OCI-LY3 (cell line): ENCODE measurements around the gene RAI1.

Experiments
- H2AFZ ChIP-seq: fragments of 200-600, 300-600 bp; shearing (Covaris generic); 2 replicates; pipeline ENCODE4 v1.6.0; 2014; ENCODE audit warnings: antibody characterized with exemption, low read depth, low read length
- H3K27ac ChIP-seq: fragments of 200-600, 300-600 bp; sonication (generic); 2 replicates; pipeline ENCODE4 v1.5.1; 2014; ENCODE audit warnings: mild to moderate bottlenecking, low read length, moderate library complexity, mixed read lengths
- H3K27me3 ChIP-seq: fragments of 200-600, 300-600 bp; sonication (generic); 2 replicates; pipeline ENCODE4 v1.6.1; 2014; ENCODE audit warnings: low read depth, low read length, mixed read lengths
- H3K36me3 ChIP-seq: fragments of 200-600, 300-600 bp; sonication (generic); replicated peaks from 2 replicates; pipeline ENCODE3; 2014; ENCODE audit warnings: low read depth, low read length, mixed read lengths
- H3K4me1 ChIP-seq: fragments of 300-600, 200-600 bp; sonication (generic); 2 replicates; pipeline ENCODE4 v1.6.1; 2014; ENCODE audit warnings: low read length, mixed read lengths
- H3K4me2 ChIP-seq: fragments of 200-600, 300-600 bp; sonication (generic); 2 replicates; pipeline ENCODE4 v1.6.1; 2014; ENCODE audit warnings: low read length, mixed read lengths
- H3K4me3 ChIP-seq: fragments of 300-600, 200-600 bp; sonication (generic); 2 replicates; pipeline ENCODE4 v1.5.1; 2014; ENCODE audit warnings: antibody characterized with exemption, mild to moderate bottlenecking, low read length, moderate library complexity
- H3K79me2 ChIP-seq: fragments of 300-600, 200-600 bp; shearing (Covaris generic); 2 replicates; pipeline ENCODE4 v1.6.1; 2014; ENCODE audit warnings: mild to moderate bottlenecking, low read length, mixed read lengths
- H3K9ac ChIP-seq: fragments of 300-600, 200-600 bp; shearing (Covaris generic); 2 replicates; pipeline ENCODE4 v1.6.0; 2014; ENCODE audit warnings: mild to moderate bottlenecking, low read length, moderate library complexity
- H3K9me3 ChIP-seq: fragments of 200-600, 300-600 bp; shearing (Covaris generic); 2 replicates; pipeline ENCODE4 v1.6.1; 2014; ENCODE audit warnings: low read length, mixed read lengths; ENCODE audit not compliant: insufficient read depth
- H4K20me1 ChIP-seq: fragments of 200-600, 300-600 bp; sonication (generic); 2 replicates; pipeline ENCODE4 v1.6.1; 2016; ENCODE audit warnings: low read length, mixed read lengths; ENCODE audit not compliant: insufficient read depth
- EZH2phosphoT487 ChIP-seq: fragments of 200-600 bp; shearing (Covaris generic); IDR thresholded peaks from 2 replicates; pipeline ENCODE4 v1.6.1; 2018; ENCODE audit warnings: antibody characterized with exemption, mixed run types, low read depth
- TF ChIP-seq, protein P1 (sequence below): fragments of 200-600, 300-600 bp; sonication (generic); IDR thresholded peaks from 2 replicates; pipeline ENCODE4 v1.5.1; 2014; ENCODE audit warnings: antibody characterized with exemption, low read length, low read depth

RAI1 gene

DNA sequence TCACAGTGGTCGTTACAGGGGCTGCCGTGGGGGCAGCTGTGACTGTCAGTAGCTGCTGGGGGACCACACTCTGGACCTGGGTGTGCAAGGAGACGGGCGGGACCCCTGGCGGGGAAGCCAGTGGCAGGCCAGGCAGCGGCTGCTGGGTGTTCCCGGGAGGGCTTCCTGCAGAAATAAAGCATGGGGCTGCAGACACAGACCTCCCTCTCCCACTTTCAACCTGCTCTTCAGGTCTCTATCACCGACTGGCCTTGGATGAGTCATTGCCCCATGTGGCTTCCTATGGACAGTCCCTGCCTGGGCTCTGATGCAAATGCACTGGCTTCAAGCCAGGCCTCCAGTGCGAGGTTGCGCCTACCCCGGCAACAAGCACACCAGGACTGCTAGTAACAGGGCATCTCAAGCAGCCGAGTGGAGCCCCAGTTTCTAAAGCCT, 138.3 kb downstream of the RAI1 start:
- Histone ChIP-seq H3K79me2 (peaks cover 4% of the 10 kb centered on the region; the same call in 1 of the 2 replicates), H2AFZ (no peak overlapping the region), H3K9ac (no peak overlapping the region), H3K4me3 (no peak overlapping the region), H3K36me3 (peaks cover 9% of the 10 kb centered on the region), H3K4me2 (peak overlapping the region; percentile 59), H3K4me1 (peaks cover 32% of the 10 kb centered on the region), H3K27me3 (no peaks in the 10 kb centered on the region), H3K27ac (no peak overlapping the region), H4K20me1 (peaks cover 26% of the 10 kb centered on the region), H3K9me3 (no peaks in the 10 kb centered on the region)
- TF ChIP-seq, protein P1, sequence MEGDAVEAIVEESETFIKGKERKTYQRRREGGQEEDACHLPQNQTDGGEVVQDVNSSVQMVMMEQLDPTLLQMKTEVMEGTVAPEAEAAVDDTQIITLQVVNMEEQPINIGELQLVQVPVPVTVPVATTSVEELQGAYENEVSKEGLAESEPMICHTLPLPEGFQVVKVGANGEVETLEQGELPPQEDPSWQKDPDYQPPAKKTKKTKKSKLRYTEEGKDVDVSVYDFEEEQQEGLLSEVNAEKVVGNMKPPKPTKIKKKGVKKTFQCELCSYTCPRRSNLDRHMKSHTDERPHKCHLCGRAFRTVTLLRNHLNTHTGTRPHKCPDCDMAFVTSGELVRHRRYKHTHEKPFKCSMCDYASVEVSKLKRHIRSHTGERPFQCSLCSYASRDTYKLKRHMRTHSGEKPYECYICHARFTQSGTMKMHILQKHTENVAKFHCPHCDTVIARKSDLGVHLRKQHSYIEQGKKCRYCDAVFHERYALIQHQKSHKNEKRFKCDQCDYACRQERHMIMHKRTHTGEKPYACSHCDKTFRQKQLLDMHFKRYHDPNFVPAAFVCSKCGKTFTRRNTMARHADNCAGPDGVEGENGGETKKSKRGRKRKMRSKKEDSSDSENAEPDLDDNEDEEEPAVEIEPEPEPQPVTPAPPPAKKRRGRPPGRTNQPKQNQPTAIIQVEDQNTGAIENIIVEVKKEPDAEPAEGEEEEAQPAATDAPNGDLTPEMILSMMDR = no peak
- no peak for TF ChIP-seq EZH2phosphoT487

GRCh38 chr17:17820046-17820445, 138.8 kb downstream of the RAI1 start:
- Histone ChIP-seq H4K20me1 (peaks cover 26% of the 10 kb centered on the region), H3K4me2 (peak overlapping the region; percentile 56), H3K27me3 (no peaks in the 10 kb centered on the region), H3K4me1 (peaks cover 36% of the 10 kb centered on the region), H3K79me2 (peaks cover 4% of the 10 kb centered on the region; the same call in 1 of the 2 replicates), H2AFZ (no peak overlapping the region), H3K4me3 (no peak overlapping the region), H3K36me3 (peaks cover 9% of the 10 kb centered on the region), H3K27ac (no peak overlapping the region), H3K9me3 (no peaks in the 10 kb centered on the region), H3K9ac (no peak overlapping the region)
- TF ChIP-seq, protein P1 = no peak
- no peak for TF ChIP-seq EZH2phosphoT487

- Histone ChIP-seq H3K79me2 (peaks cover 4% of the 10 kb centered on the region; the same call in 1 of the 2 replicates), H3K4me2 (peak overlapping the region; percentile 56; the same call in 1 of the 2 replicates), H4K20me1 (peaks cover 26% of the 10 kb centered on the region), H3K27me3 (no peaks in the 10 kb centered on the region), H2AFZ (no peak overlapping the region), H3K27ac (no peak overlapping the region), H3K36me3 (peaks cover 9% of the 10 kb centered on the region), H3K9ac (no peak overlapping the region), H3K4me3 (no peak overlapping the region), H3K9me3 (no peaks in the 10 kb centered on the region), H3K4me1 (peaks cover 37% of the 10 kb centered on the region)
- TF ChIP-seq EZH2phosphoT487 = no peak
- TF ChIP-seq, protein P1 = no peak
Measured at GRCh38 chr17:17820463-17821158, 139.4 kb downstream of the RAI1 start.

GRCh38 chr17:17822189-17822588, 140.9 kb downstream of the RAI1 start:
- Histone ChIP-seq H3K79me2 (peaks cover 4% of the 10 kb centered on the region; the same call in 1 of the 2 replicates), H3K27ac (no peak overlapping the region), H4K20me1 (peaks cover 31% of the 10 kb centered on the region), H3K9me3 (no peaks in the 10 kb centered on the region), H3K4me1 (peaks cover 37% of the 10 kb centered on the region), H3K4me2 (no peak overlapping the region), H3K4me3 (no peak overlapping the region), H3K36me3 (peaks cover 9% of the 10 kb centered on the region), H3K9ac (no peak overlapping the region), H3K27me3 (no peaks in the 10 kb centered on the region), H2AFZ (no peak overlapping the region)
- no peak for TF ChIP-seq EZH2phosphoT487
- TF ChIP-seq, protein P1 = no peak
